CD4-positive, alpha-beta T cell (primary cell): ENCODE data around the gene RASGRF2. TPM values are rescaled to one million over a fixed set of nuclear protein-coding genes. Genes with fewer than 3 reads are reported as not detected.

Source experiments
- ATAC-seq: fragments of 200-7000 bp; cut with Tn5 transposase; one replicate; pipeline ENCODE4 v1.10.0; 2022; ENCODE audit warnings: mild to moderate bottlenecking; ENCODE audit not compliant: poor library complexity
- CTCF ChIA-PET: fragments of 350-600 bp; sonication (Branson Sonifier 250); formaldehyde crosslinking; loops from one replicate; lab custom pipeline; 2021; ENCODE audit warnings: antibody characterized with exemption, inconsistent platforms; lab: Charles Lee
- POLR2A ChIA-PET: fragments of 350-600 bp; sonication (Branson Sonifier 250); formaldehyde crosslinking; loops from one replicate; lab custom pipeline; 2021; ENCODE audit warnings: antibody characterized with exemption, inconsistent platforms; lab: Charles Lee
- DNase-seq, 14 experiments: peaks; one replicate each; pipeline ENCODE4 v3.0.0-alpha.2; 2013 to 2020; ENCODE audit warnings: mixed read lengths in 2 of 14
- H3K27ac ChIP-seq, 2 donors: one replicate each; pipeline versions ENCODE4 v1.5.1 to v1.7.0; 2013; ENCODE audit warnings: low read length in 2 of 2, low read depth in 1 of 2, mild to moderate bottlenecking in 1 of 2
- H3K27me3 ChIP-seq, 2 experiments: 1 replicate in 1 of 2; 2 replicates in 1 of 2; pipeline versions ENCODE4 v1.6.1 to v1.7.0; 2013; ENCODE audit warnings: low read length in 2 of 2, control low read depth in 1 of 2, mild to moderate bottlenecking in 1 of 2, moderate library complexity in 1 of 2; ENCODE audit not compliant: insufficient read depth in 2 of 2, control insufficient read depth in 1 of 2
- H3K36me3 ChIP-seq: one replicate; pipeline ENCODE4 v1.6.1; 2013; ENCODE audit warnings: low read length, control low read depth; ENCODE audit not compliant: insufficient read depth
- H3K4me1 ChIP-seq: one replicate; pipeline ENCODE4 v1.6.1; 2013; ENCODE audit warnings: low read length, control low read depth; ENCODE audit not compliant: insufficient read depth
- H3K4me3 ChIP-seq: one replicate; pipeline ENCODE4 v1.5.1; 2013; ENCODE audit warnings: mild to moderate bottlenecking, low read length, moderate library complexity
- H3K9me3 ChIP-seq, 2 experiments: 1 replicate in 1 of 2; 2 replicates in 1 of 2; pipeline versions ENCODE4 v1.6.1 to v1.7.0; 2013; ENCODE audit warnings: low read length in 2 of 2, mild to moderate bottlenecking in 2 of 2, control low read depth in 1 of 2, moderate library complexity in 1 of 2; ENCODE audit not compliant: control insufficient read depth in 1 of 2, insufficient read depth in 1 of 2
- H3K27ac Mint-ChIP-seq: one replicate; pipeline ENCODE4 v1.8.0; 2020; ENCODE audit warnings: mixed read lengths
- H3K27me3 Mint-ChIP-seq: one replicate; pipeline ENCODE4 v1.8.0; 2021; ENCODE audit warnings: mixed read lengths
- H3K36me3 Mint-ChIP-seq: one replicate; pipeline ENCODE4 v1.8.0; 2021; ENCODE audit warnings: low read depth, mixed read lengths
- H3K4me1 Mint-ChIP-seq: one replicate; pipeline ENCODE4 v1.8.0; 2021; ENCODE audit warnings: low read depth, mixed read lengths
- H3K4me3 Mint-ChIP-seq: one replicate; pipeline ENCODE4 v1.8.0; 2020; ENCODE audit warnings: mild to moderate bottlenecking, mixed read lengths
- H3K9me3 Mint-ChIP-seq: one replicate; pipeline ENCODE4 v1.8.0; 2020; ENCODE audit warnings: mixed read lengths
- CTCF ChIP-seq: fragments of 200-600 bp; IDR thresholded peaks from one replicate; pipeline ENCODE4 v1.8.0; 2022; ENCODE audit warnings: antibody characterized with exemption, mild to moderate bottlenecking
- intact Hi-C, 2 experiments: fragments of 100-400 bp; cut with DNase I in 1 of 2; cut with micrococcal nuclease in 1 of 2; formaldehyde crosslinking; loops; one replicate each; pipeline versions ENCODE4 v1.15.1 to v1.9.0; 2023 to 2025; cut with DNase I, micrococcal nuclease
- total RNA-seq, 174 experiments: library from RNA in 2 of 174; stranded (reverse) in 2 of 174; gene quantifications; one replicate each; pipeline ENCODE4 v1.2.3 and lab custom pipeline; 2021 to 2026

RASGRF2 gene
- total RNA-seq, 2 experiments from 2014 or later, result 21.9 to 24.9 TPM

DNA sequence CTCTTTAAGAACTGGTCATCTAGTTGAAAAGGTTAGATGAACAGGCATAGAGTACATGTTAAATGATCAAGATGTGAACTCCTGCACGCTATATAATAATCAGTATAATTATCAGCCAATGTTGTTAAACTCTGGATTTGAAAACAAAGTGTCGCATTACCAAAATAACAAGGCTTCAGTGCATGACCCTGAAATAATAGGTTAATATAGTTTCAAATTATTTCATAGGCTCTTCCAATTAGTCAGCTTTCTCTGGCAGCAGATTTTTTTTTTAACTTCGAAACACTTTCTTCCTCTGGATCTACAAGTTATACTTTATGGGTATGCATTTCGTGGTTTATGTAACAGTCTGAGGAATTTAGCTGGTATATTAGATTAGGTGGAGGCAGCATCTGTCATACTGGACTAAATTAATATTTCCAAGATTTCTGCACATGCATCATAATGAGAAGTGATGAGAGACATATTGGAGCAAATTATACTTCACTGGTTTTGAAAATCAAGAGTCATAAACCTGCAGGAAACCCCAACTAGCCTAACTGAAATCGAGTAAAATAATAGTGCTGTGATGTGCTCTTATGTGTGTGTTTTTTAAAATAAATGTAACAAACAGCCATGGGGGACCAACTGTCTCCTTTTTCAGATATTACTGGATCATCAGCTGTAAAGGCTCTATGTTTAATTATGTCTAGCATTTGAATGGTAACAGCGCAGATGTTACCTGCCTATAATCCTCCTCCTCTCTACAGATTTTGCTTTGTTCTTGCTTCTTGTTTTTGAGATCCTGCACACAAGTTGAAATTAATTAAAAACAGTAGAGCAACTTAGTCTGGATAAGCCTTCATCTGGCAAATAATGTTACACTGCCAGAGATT is 187.1 kb downstream of the RASGRF2 start:
- ATAC-seq (no peak), DNase-seq (no peak)
- CTCF ChIA-PET, result no interaction called here
- intact Hi-C loops, result no loop called here
- H3K27me3 ChIP-seq, result no peaks in the 10 kb centered on the region
- Mint-ChIP-seq H3K27ac (peak overlapping the region; percentile 69), H3K9me3 (no peaks in the 10 kb centered on the region), H3K27me3 (no peaks in the 10 kb centered on the region), H3K4me1 (peaks cover 39% of the 10 kb centered on the region), H3K4me3 (peak overlapping the region; percentile 72), H3K36me3 (peaks cover 58% of the 10 kb centered on the region)
- H3K9me3 ChIP-seq, result no peaks in the 10 kb centered on the region
- TF ChIP-seq CTCF, result no peak
- H3K4me1 ChIP-seq, result no peaks in the 10 kb centered on the region
- peak overlapping the region; percentile 23 for H3K4me3 ChIP-seq
- no peaks in the 10 kb centered on the region for H3K36me3 ChIP-seq
- POLR2A ChIA-PET, result no interaction called here
- no peak overlapping the region for H3K27ac ChIP-seq

- Mint-ChIP-seq H3K4me1 (peaks cover 39% of the 10 kb centered on the region), H3K4me3 (peak overlapping the region; percentile 72), H3K36me3 (peaks cover 64% of the 10 kb centered on the region), H3K27me3 (no peaks in the 10 kb centered on the region), H3K27ac (peak overlapping the region; percentile 69), H3K9me3 (no peaks in the 10 kb centered on the region)
- peak; percentile 61 for ATAC-seq
- intact Hi-C loops, result no loop called here
- no peak for TF ChIP-seq CTCF
- H3K27ac ChIP-seq, result no peak overlapping the region
- ChIA-PET CTCF (no interaction called here), POLR2A (no interaction called here)
- DNase-seq, result peak in 1 of 14 experiments; percentile 31
- no peaks in the 10 kb centered on the region for H3K27me3 ChIP-seq
- no peaks in the 10 kb centered on the region for H3K9me3 ChIP-seq
- peak overlapping the region; percentile 23 for H3K4me3 ChIP-seq
- no peaks in the 10 kb centered on the region for H3K4me1 ChIP-seq
- H3K36me3 ChIP-seq, result no peaks in the 10 kb centered on the region
These were observed 187.9 kb downstream of the RASGRF2 start for GRCh38 chr5:81147886-81148571.

- H3K27me3 ChIP-seq, result no peaks in the 10 kb centered on the region
- peaks cover 16% of the 10 kb centered on the region for H3K4me1 Mint-ChIP-seq
- no peak overlapping the region for H3K4me3 ChIP-seq
- peaks cover 0 to 10% of the 10 kb centered on the region in 2 experiments for H3K9me3 ChIP-seq
- H3K36me3 Mint-ChIP-seq, result peaks cover 75% of the 10 kb centered on the region
- no peak overlapping the region for H3K27ac Mint-ChIP-seq
- no peak for DNase-seq
- H3K4me3 Mint-ChIP-seq, result no peak overlapping the region
- no peak for ATAC-seq
- POLR2A ChIA-PET, result no interaction called here
- H3K4me1 ChIP-seq, result no peaks in the 10 kb centered on the region
- peaks cover 8% of the 10 kb centered on the region for H3K9me3 Mint-ChIP-seq
- H3K27ac ChIP-seq, result no peak overlapping the region
- H3K36me3 ChIP-seq, result peaks cover 4% of the 10 kb centered on the region
- CTCF ChIA-PET, result no interaction called here
- TF ChIP-seq CTCF, result no peak
- H3K27me3 Mint-ChIP-seq, result no peaks in the 10 kb centered on the region
- intact Hi-C loops, result no loop called here
These were observed 191.4 kb downstream of the RASGRF2 start for GRCh38 chr5:81151546-81151945.
